OCI-LY7 (cell line): ENCODE measurements around the gene SLC9A2. TPM values are rescaled to one million over a fixed set of nuclear protein-coding genes. Genes with fewer than 3 reads are reported as not detected.
A peak's percentile ranks its signal among the peaks of the same experiment; 100 is the strongest.

ENCODE experiments used
- BruUV-seq: library from RNA; stranded (reverse); fragments of 400-500 nt; replicated peaks from 2 replicates; lab custom pipeline; 2021; lab: Mats Ljungman, UMichigan
- CTCF ChIA-PET: fragments of 300-600 bp; sonication (Branson Sonifier 250); formaldehyde crosslinking; loops from one replicate; lab custom pipeline; 2022; ENCODE audit warnings: antibody characterized with exemption; ENCODE audit not compliant: unreplicated experiment; lab: Charles Lee
- POLR2A ChIA-PET: fragments of 300-600 bp; sonication (Branson Sonifier 250); formaldehyde crosslinking; loops from one replicate; lab custom pipeline; 2022; ENCODE audit warnings: antibody characterized with exemption; lab: Charles Lee
- DNase-seq: peaks from one replicate; pipeline ENCODE4 v3.0.0-alpha.2; 2015; ENCODE audit warnings: low spot score
- H2AFZ ChIP-seq: fragments of 200-600 bp; sonication (generic), shearing (Covaris generic); 2 replicates; pipeline ENCODE4 v1.6.1; 2014; ENCODE audit warnings: mild to moderate bottlenecking, antibody characterized with exemption, low read length, moderate library complexity
- H3K27ac ChIP-seq: fragments of 200-600 bp; sonication (generic); 2 replicates; pipeline ENCODE4 v1.5.1; 2014; ENCODE audit warnings: mixed run types, low read depth, mild to moderate bottlenecking, moderate library complexity, low read length, inconsistent platforms; ENCODE audit not compliant: poor library complexity, severe bottlenecking
- H3K36me3 ChIP-seq: fragments of 200-600 bp; sonication (generic); 2 replicates; pipeline ENCODE4 v1.6.1; 2014; ENCODE audit warnings: mild to moderate bottlenecking, antibody characterized with exemption, low read length, moderate library complexity, mixed read lengths; ENCODE audit not compliant: insufficient read depth
- H3K4me1 ChIP-seq: fragments of 200-600 bp; sonication (generic); 2 replicates; pipeline ENCODE4 v1.5.1; 2014; ENCODE audit warnings: mild to moderate bottlenecking, low read length; ENCODE audit not compliant: insufficient read depth, poor library complexity, severe bottlenecking
- H3K4me2 ChIP-seq: fragments of 200-600 bp; sonication (generic); 2 replicates; pipeline ENCODE4 v1.6.1; 2014; ENCODE audit warnings: mild to moderate bottlenecking, low read length
- H3K4me3 ChIP-seq: fragments of 200-600 bp; sonication (generic); 2 replicates; pipeline ENCODE4 v1.5.1; 2014; ENCODE audit warnings: mild to moderate bottlenecking, low read depth, low read length; ENCODE audit not compliant: poor library complexity, severe bottlenecking
- H3K79me2 ChIP-seq: fragments of 200-600 bp; sonication (generic); 2 replicates; pipeline ENCODE4 v1.6.1; 2016; ENCODE audit warnings: low read depth, mild to moderate bottlenecking, low read length, moderate library complexity, mixed read lengths; ENCODE audit not compliant: insufficient read depth
- H3K9me2 ChIP-seq: fragments of 200-600 bp; sonication (generic); 2 replicates; pipeline ENCODE4 v1.6.1; 2016; ENCODE audit warnings: mild to moderate bottlenecking, low read length, mixed read lengths; ENCODE audit not compliant: insufficient read depth
- H3K9me3 ChIP-seq: fragments of 200-600 bp; sonication (generic); 2 replicates; pipeline ENCODE4 v1.6.1; 2014; ENCODE audit warnings: mild to moderate bottlenecking, mixed run types, low read length, mixed read lengths
- H4K20me1 ChIP-seq: fragments of 200-600 bp; sonication (generic); 2 replicates; pipeline ENCODE4 v1.6.1; 2014; ENCODE audit warnings: mild to moderate bottlenecking, antibody characterized with exemption, low read length, moderate library complexity, mixed read lengths; ENCODE audit not compliant: insufficient read depth
- CTCF ChIP-seq: fragments of 200-600 bp; sonication (generic); conservative IDR thresholded peaks from 2 replicates; pipeline ENCODE4 v1.5.1; 2014; ENCODE audit warnings: mild to moderate bottlenecking, antibody characterized with exemption, low read length, moderate library complexity, mixed read lengths
- EZH2phosphoT487 ChIP-seq: fragments of 200-600 bp; sonication (generic); IDR thresholded peaks from 2 replicates; pipeline ENCODE4 v1.6.1; 2018; ENCODE audit warnings: low read depth, borderline replicate concordance, mild to moderate bottlenecking, mixed run types, antibody characterized with exemption, low read length, moderate library complexity, mixed read lengths
- intact Hi-C: fragments of 100-400 bp; cut with micrococcal nuclease; formaldehyde crosslinking; loops from one replicate; pipeline ENCODE4 v1.10.0; 2022; ENCODE audit not compliant: unreplicated experiment
- total RNA-seq, 2 experiments: library from RNA; depleted of rRNA in 1 of 2; stranded (reverse); fragments of >200 nt in 1 of 2; shearing (Covaris generic) in 1 of 2; gene quantifications; 2 replicates each; pipeline ENCODE4 v1.2.3, GENCODE V29; 2014 to 2022

SLC9A2 gene
- total RNA-seq, 2 experiments from 2014 or later, result not detected

- BruUV-seq, result no TSS peak
- POLR2A ChIA-PET, result interaction anchor here (0.7 to 1.4 kb wide), 3 partner anchors 17 to 374 kb away, joined by 3 to 5 read pairs (median 3); a partner anchor contains a TSS
- H3K4me1 ChIP-seq, result no peaks in the 10 kb centered on the region
- CTCF ChIA-PET, result interaction anchor here (0.7 to 1.0 kb wide), 2 partner anchors 9 to 18 kb away, joined by 3 read pairs; no protein-coding TSS in a partner anchor
- no peak overlapping the region for H3K27ac ChIP-seq
- no peaks in the 10 kb centered on the region for H3K79me2 ChIP-seq
- no peaks in the 10 kb centered on the region for H4K20me1 ChIP-seq
- no peaks in the 10 kb centered on the region for H3K9me3 ChIP-seq
- H3K4me2 ChIP-seq, result no peak overlapping the region
- H2AFZ ChIP-seq, result no peak overlapping the region
- no peaks in the 10 kb centered on the region for H3K9me2 ChIP-seq
- peak; percentile 58 for DNase-seq
- TF ChIP-seq CTCF, result peak; percentile 92
- TF ChIP-seq EZH2phosphoT487, result no peak
- intact Hi-C loops, result no loop called here
- no peaks in the 10 kb centered on the region for H3K36me3 ChIP-seq
- H3K4me3 ChIP-seq, result no peak overlapping the region
These were observed 134.3 kb downstream of the SLC9A2 start for GRCh38 chr2:102753563-102754159.

GRCh38 chr2:102754456-102755145, 135.2 kb downstream of the SLC9A2 start:
- H3K9me3 ChIP-seq, result no peaks in the 10 kb centered on the region
- TF ChIP-seq CTCF (no peak), EZH2phosphoT487 (no peak)
- no peak overlapping the region for H3K27ac ChIP-seq
- no peaks in the 10 kb centered on the region for H3K9me2 ChIP-seq
- ChIA-PET POLR2A (interaction anchor here (1.1 to 2.0 kb wide), 2 partner anchors 18 to 21 kb away, joined by 3 to 6 read pairs; a partner anchor contains a TSS), CTCF (interaction anchor here (0.7 kb wide), 1 partner anchor 8 kb away, joined by 3 read pairs; no protein-coding TSS in a partner anchor)
- H3K4me3 ChIP-seq, result no peak overlapping the region
- no peaks in the 10 kb centered on the region for H3K4me1 ChIP-seq
- intact Hi-C loops, result no loop called here
- H3K4me2 ChIP-seq, result no peak overlapping the region
- no TSS peak for BruUV-seq
- no peaks in the 10 kb centered on the region for H4K20me1 ChIP-seq
- H2AFZ ChIP-seq, result no peak overlapping the region
- H3K79me2 ChIP-seq, result no peaks in the 10 kb centered on the region
- no peaks in the 10 kb centered on the region for H3K36me3 ChIP-seq
- DNase-seq, result no peak
